ENCODE results near the gene TMEM259.

GRCh38 chr19:994516-994915 is 26.4 kb downstream of the TMEM259 start:
- TF ChIP-seq CTCF (IDR thresholded peaks at IDR 0.05 in 4 of 5, conservative IDR thresholded peaks at IDR 0.05 in 1 of 5) (no peak), POLR2A (IDR thresholded peaks at IDR 0.05) (no peak)

Data from gastrocnemius medialis (tissue), 4 donors.